ENCODE data around the gene ATP2C2.

The ATP2C2 gene

DNA sequence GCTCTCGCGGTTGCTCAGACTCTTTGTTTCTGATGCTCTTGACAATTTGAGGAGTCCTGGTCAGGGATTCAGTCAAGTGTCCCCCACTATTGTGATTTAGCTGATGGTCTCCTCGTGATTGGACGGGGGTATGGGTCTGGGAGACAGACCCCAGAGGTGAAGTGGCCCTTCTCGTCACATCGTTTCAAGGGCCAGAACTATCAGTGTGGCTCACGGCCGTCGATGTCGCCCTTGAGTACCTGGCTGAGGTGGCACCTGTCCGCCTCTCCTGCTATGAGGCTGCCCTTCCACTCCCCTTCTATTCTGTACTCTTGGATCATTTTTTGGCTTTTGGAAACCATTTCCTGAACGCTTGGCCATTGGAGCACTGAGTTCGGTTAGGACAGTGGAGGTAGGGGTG is 143.5 kb downstream of the ATP2C2 start:
- TF ChIP-seq ZNF404 (tag by site-specific recombination; IDR thresholded peaks at IDR 0.05) (no peak), ZFHX2 (tag by site-specific recombination; conservative IDR thresholded peaks at IDR 0.05) (no peak), ZNF211 (tag by site-specific recombination; IDR thresholded peaks at IDR 0.05; ENCODE audit: low read depth) (no peak), HOXA7 (CRISPR knock-in tag; IDR thresholded peaks at IDR 0.05; ENCODE audit: borderline replicate concordance) (no peak), ZNF175 (tag by site-specific recombination; IDR thresholded peaks at IDR 0.05) (no peak), ZNF624 (tag by site-specific recombination; IDR thresholded peaks at IDR 0.05) (no peak), ZNF830 (tag by site-specific recombination; IDR thresholded peaks at IDR 0.05; ENCODE audit: low read depth) (no peak), ZNF791 (tag by site-specific recombination; IDR thresholded peaks at IDR 0.05) (no peak), ZNF521 (tag by site-specific recombination; IDR thresholded peaks at IDR 0.05) (no peak), ZFP37 (tag by site-specific recombination; IDR thresholded peaks at IDR 0.05) (no peak), PRDM1 (tag by site-specific recombination; IDR thresholded peaks at IDR 0.05) (no peak), SALL2 (tag by site-specific recombination; IDR thresholded peaks at IDR 0.05; ENCODE audit: borderline replicate concordance) (no peak), YY1 (tag by site-specific recombination; IDR thresholded peaks at IDR 0.05) (no peak)
- TF ChIP-seq, protein P1, sequence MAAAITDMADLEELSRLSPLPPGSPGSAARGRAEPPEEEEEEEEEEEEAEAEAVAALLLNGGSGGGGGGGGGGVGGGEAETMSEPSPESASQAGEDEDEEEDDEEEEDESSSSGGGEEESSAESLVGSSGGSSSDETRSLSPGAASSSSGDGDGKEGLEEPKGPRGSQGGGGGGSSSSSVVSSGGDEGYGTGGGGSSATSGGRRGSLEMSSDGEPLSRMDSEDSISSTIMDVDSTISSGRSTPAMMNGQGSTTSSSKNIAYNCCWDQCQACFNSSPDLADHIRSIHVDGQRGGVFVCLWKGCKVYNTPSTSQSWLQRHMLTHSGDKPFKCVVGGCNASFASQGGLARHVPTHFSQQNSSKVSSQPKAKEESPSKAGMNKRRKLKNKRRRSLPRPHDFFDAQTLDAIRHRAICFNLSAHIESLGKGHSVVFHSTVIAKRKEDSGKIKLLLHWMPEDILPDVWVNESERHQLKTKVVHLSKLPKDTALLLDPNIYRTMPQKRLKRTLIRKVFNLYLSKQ (tag by site-specific recombination; IDR thresholded peaks at IDR 0.05; ENCODE audit: borderline replicate concordance) = no peak
- TF ChIP-seq, protein P2, sequence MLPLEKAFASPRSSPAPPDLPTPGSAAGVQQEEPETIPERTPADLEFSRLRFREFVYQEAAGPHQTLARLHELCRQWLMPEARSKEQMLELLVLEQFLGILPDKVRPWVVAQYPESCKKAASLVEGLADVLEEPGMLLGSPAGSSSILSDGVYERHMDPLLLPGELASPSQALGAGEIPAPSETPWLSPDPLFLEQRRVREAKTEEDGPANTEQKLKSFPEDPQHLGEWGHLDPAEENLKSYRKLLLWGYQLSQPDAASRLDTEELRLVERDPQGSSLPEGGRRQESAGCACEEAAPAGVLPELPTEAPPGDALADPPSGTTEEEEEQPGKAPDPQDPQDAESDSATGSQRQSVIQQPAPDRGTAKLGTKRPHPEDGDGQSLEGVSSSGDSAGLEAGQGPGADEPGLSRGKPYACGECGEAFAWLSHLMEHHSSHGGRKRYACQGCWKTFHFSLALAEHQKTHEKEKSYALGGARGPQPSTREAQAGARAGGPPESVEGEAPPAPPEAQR (tag by site-specific recombination; IDR thresholded peaks at IDR 0.05) = no peak
- TF ChIP-seq, protein P3, sequence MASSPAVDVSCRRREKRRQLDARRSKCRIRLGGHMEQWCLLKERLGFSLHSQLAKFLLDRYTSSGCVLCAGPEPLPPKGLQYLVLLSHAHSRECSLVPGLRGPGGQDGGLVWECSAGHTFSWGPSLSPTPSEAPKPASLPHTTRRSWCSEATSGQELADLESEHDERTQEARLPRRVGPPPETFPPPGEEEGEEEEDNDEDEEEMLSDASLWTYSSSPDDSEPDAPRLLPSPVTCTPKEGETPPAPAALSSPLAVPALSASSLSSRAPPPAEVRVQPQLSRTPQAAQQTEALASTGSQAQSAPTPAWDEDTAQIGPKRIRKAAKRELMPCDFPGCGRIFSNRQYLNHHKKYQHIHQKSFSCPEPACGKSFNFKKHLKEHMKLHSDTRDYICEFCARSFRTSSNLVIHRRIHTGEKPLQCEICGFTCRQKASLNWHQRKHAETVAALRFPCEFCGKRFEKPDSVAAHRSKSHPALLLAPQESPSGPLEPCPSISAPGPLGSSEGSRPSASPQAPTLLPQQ (tag by site-specific recombination; IDR thresholded peaks at IDR 0.05) = no peak
- TF ChIP-seq, protein P4, sequence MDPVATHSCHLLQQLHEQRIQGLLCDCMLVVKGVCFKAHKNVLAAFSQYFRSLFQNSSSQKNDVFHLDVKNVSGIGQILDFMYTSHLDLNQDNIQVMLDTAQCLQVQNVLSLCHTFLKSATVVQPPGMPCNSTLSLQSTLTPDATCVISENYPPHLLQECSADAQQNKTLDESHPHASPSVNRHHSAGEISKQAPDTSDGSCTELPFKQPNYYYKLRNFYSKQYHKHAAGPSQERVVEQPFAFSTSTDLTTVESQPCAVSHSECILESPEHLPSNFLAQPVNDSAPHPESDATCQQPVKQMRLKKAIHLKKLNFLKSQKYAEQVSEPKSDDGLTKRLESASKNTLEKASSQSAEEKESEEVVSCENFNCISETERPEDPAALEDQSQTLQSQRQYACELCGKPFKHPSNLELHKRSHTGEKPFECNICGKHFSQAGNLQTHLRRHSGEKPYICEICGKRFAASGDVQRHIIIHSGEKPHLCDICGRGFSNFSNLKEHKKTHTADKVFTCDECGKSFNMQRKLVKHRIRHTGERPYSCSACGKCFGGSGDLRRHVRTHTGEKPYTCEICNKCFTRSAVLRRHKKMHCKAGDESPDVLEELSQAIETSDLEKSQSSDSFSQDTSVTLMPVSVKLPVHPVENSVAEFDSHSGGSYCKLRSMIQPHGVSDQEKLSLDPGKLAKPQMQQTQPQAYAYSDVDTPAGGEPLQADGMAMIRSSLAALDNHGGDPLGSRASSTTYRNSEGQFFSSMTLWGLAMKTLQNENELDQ (tag by site-specific recombination; IDR thresholded peaks at IDR 0.05; ENCODE audit: low read depth) = no peak
- TF ChIP-seq, protein P5, sequence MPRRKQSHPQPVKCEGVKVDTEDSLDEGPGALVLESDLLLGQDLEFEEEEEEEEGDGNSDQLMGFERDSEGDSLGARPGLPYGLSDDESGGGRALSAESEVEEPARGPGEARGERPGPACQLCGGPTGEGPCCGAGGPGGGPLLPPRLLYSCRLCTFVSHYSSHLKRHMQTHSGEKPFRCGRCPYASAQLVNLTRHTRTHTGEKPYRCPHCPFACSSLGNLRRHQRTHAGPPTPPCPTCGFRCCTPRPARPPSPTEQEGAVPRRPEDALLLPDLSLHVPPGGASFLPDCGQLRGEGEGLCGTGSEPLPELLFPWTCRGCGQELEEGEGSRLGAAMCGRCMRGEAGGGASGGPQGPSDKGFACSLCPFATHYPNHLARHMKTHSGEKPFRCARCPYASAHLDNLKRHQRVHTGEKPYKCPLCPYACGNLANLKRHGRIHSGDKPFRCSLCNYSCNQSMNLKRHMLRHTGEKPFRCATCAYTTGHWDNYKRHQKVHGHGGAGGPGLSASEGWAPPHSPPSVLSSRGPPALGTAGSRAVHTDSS (tag by site-specific recombination; IDR thresholded peaks at IDR 0.05) = no peak
- POLR2A ChIA-PET = no interaction called here
- CTCF ChIA-PET = interaction anchor here (0.6 to 12.1 kb wide), 11 partner anchors 16 to 697 kb away, joined by 3 to 137 read pairs (median 4); partner anchors contain the start of gene COTL1
- Histone ChIP-seq H3K4me3 (ENCODE audit: low read depth, low read length) (no peak overlapping the region), H3K9me3 (ENCODE audit: control insufficient read depth, insufficient read depth, low read depth, low read length) (no peaks in the 10 kb centered on the region), H3K36me3 (ENCODE audit: control insufficient read depth in 2 of 2, insufficient read depth in 1 of 2, low read length in 2 of 2) (no peaks in the 10 kb centered on the region), H3K4me1 (ENCODE audit: control insufficient read depth, insufficient read depth, low read length) (no peaks in the 10 kb centered on the region), H3K27ac (ENCODE audit: extremely low read depth, low read depth, low read length) (no peak overlapping the region)

All from HEK293 (cell line).